MM.1S (cell line): ENCODE data around the gene IL1RAPL2.

Experiments used
- DNase-seq: peaks from one replicate; pipeline ENCODE4 v3.0.0-alpha.2; 2015
- H2AFZ ChIP-seq: fragments of 300-600 bp; sonication (generic); 2 replicates; pipeline ENCODE4 v1.6.0; 2016; ENCODE audit warnings: antibody characterized with exemption, low read length
- H3F3A ChIP-seq: fragments of 300-600 bp; sonication (generic); 2 replicates; pipeline ENCODE4 v1.6.1; 2016; ENCODE audit warnings: mild to moderate bottlenecking, antibody characterized with exemption, low read length, moderate library complexity, mixed read lengths; ENCODE audit not compliant: insufficient read depth
- H3K27ac ChIP-seq: fragments of 300-600 bp; sonication (generic); 2 replicates; pipeline ENCODE4 v1.5.1; 2016; ENCODE audit warnings: mild to moderate bottlenecking, low read length
- H3K27me3 ChIP-seq: fragments of 300-600 bp; sonication (generic); replicated peaks from 2 replicates; pipeline ENCODE4 v1.6.0; 2016; ENCODE audit warnings: low read length; ENCODE audit not compliant: insufficient read depth
- H3K36me3 ChIP-seq: fragments of 300-600 bp; sonication (generic); replicated peaks from 2 replicates; pipeline ENCODE4 v1.6.1; 2016; ENCODE audit warnings: mild to moderate bottlenecking, low read length, mixed read lengths; ENCODE audit not compliant: insufficient read depth
- H3K4me1 ChIP-seq: fragments of 300-600 bp; sonication (generic); 2 replicates; pipeline ENCODE4 v1.6.1; 2016; ENCODE audit warnings: low read length, mixed read lengths
- H3K4me2 ChIP-seq: fragments of 300-600 bp; sonication (generic); 2 replicates; pipeline ENCODE4 v1.6.0; 2016; ENCODE audit warnings: low read depth, low read length
- H3K4me3 ChIP-seq: fragments of 300-600 bp; sonication (generic); 2 replicates; pipeline ENCODE4 v1.5.1; 2016; ENCODE audit warnings: low read length, mixed read lengths
- H3K79me2 ChIP-seq: fragments of 300-600 bp; sonication (generic); 2 replicates; pipeline ENCODE4 v1.6.1; 2016; ENCODE audit warnings: mixed run types, low read length, mixed read lengths
- H3K9ac ChIP-seq: fragments of 300-600 bp; sonication (generic); 2 replicates; pipeline ENCODE4 v1.6.1; 2016; ENCODE audit warnings: low read length, mixed read lengths
- H3K9me2 ChIP-seq: fragments of 300-600 bp; sonication (generic); replicated peaks from 2 replicates; pipeline ENCODE4 v1.6.1; 2016; ENCODE audit warnings: mild to moderate bottlenecking, low read length, mixed read lengths; ENCODE audit not compliant: insufficient read depth
- H3K9me3 ChIP-seq: fragments of 300-600 bp; sonication (generic); replicated peaks from 2 replicates; pipeline ENCODE4 v1.6.1; 2016; ENCODE audit warnings: mild to moderate bottlenecking, low read length, mixed read lengths; ENCODE audit not compliant: insufficient read depth
- H4K20me1 ChIP-seq: fragments of 300-600 bp; sonication (generic); 2 replicates; pipeline ENCODE4 v1.6.1; 2016; ENCODE audit warnings: mild to moderate bottlenecking, low read length, moderate library complexity, mixed read lengths; ENCODE audit not compliant: insufficient read depth
- CTCF ChIP-seq: fragments of 300-600 bp; sonication (generic); IDR thresholded peaks from 2 replicates; pipeline ENCODE4 v1.5.1; 2016; ENCODE audit warnings: antibody characterized with exemption, low read length, mixed read lengths
- EZH2 ChIP-seq: fragments of 300-600 bp; sonication (generic); optimal IDR thresholded peaks from 2 replicates; pipeline ENCODE3; 2017; ENCODE audit warnings: low read depth, mild to moderate bottlenecking, antibody characterized with exemption, low read length, mixed read lengths
- EZH2phosphoT487 ChIP-seq: fragments of 300-600 bp; sonication (generic); IDR thresholded peaks from 2 replicates; pipeline ENCODE4 v1.6.1; 2018; ENCODE audit warnings: antibody characterized with exemption, low read length

Gene IL1RAPL2

GRCh38 chrX:105134273-105134672 lies 568.3 kb downstream of the IL1RAPL2 start:
- TF ChIP-seq EZH2phosphoT487 (no peak), CTCF (no peak)
- no peak overlapping the region for H3K27ac ChIP-seq
- no peak overlapping the region for H3K4me3 ChIP-seq
- H3K9me3 ChIP-seq, result no peaks in the 10 kb centered on the region
- no peak overlapping the region for H3K9ac ChIP-seq
- no peaks in the 10 kb centered on the region for H4K20me1 ChIP-seq
- H3K79me2 ChIP-seq, result no peaks in the 10 kb centered on the region
- no peak for DNase-seq
- peaks cover 3% of the 10 kb centered on the region; the same call in 1 of the 2 replicates for H3K4me1 ChIP-seq
- no peaks in the 10 kb centered on the region for H3F3A ChIP-seq
- no peaks in the 10 kb centered on the region for H3K36me3 ChIP-seq
- H3K27me3 ChIP-seq, result no peaks in the 10 kb centered on the region
- no peak overlapping the region for H2AFZ ChIP-seq
- no peaks in the 10 kb centered on the region for H3K9me2 ChIP-seq
- H3K4me2 ChIP-seq, result no peak overlapping the region

- H3K9me3 ChIP-seq, result no peaks in the 10 kb centered on the region
- no peak overlapping the region for H3K4me2 ChIP-seq
- H3K9me2 ChIP-seq, result no peaks in the 10 kb centered on the region
- H3K36me3 ChIP-seq, result no peaks in the 10 kb centered on the region
- H3K27ac ChIP-seq, result no peak overlapping the region
- H3K4me1 ChIP-seq, result peaks cover 3% of the 10 kb centered on the region; the same call in 1 of the 2 replicates
- no peak overlapping the region for H3K4me3 ChIP-seq
- H2AFZ ChIP-seq, result no peak overlapping the region
- no peaks in the 10 kb centered on the region for H3F3A ChIP-seq
- H4K20me1 ChIP-seq, result no peaks in the 10 kb centered on the region
- no peak for DNase-seq
- no peak for TF ChIP-seq EZH2
- no peak for TF ChIP-seq CTCF
- no peak for TF ChIP-seq EZH2phosphoT487
- H3K79me2 ChIP-seq, result no peaks in the 10 kb centered on the region
- no peaks in the 10 kb centered on the region for H3K27me3 ChIP-seq
- H3K9ac ChIP-seq, result no peak overlapping the region
Observed at GRCh38 chrX:105136786-105137185, 570.8 kb downstream of the IL1RAPL2 start.

- Histone ChIP-seq H4K20me1 (no peaks in the 10 kb centered on the region), H2AFZ (no peak overlapping the region), H3K9me2 (no peaks in the 10 kb centered on the region), H3F3A (no peaks in the 10 kb centered on the region), H3K4me3 (no peak overlapping the region), H3K4me2 (no peak overlapping the region), H3K27me3 (no peaks in the 10 kb centered on the region), H3K9ac (no peak overlapping the region), H3K36me3 (no peaks in the 10 kb centered on the region), H3K9me3 (no peaks in the 10 kb centered on the region), H3K27ac (no peak overlapping the region), H3K4me1 (no peaks in the 10 kb centered on the region), H3K79me2 (no peaks in the 10 kb centered on the region)
- no peak for DNase-seq
- TF ChIP-seq EZH2phosphoT487 (no peak), EZH2 (no peak), CTCF (no peak)
Observed at GRCh38 chrX:105150036-105150435, 584.0 kb downstream of the IL1RAPL2 start.
